Spinal cord (tissue), 10 donors: ENCODE results near the gene SMCO1. TPM values are rescaled to one million over a fixed set of nuclear protein-coding genes. Genes with fewer than 3 reads are reported as not detected.
"Not testable (repeated sequence)": the region's sequence is repeated elsewhere in the genome, so short reads cannot be mapped to it uniquely, and the experiment has no call there.

Experiments used
- DNase-seq, 6 donors: peaks; one replicate each; pipeline versions ENCODE4 v3.0.0 to v3.0.0-alpha.2; 2013 to 2015; ENCODE audit warnings: low spot score in 6 of 6, low read depth in 4 of 6
- H3K27ac ChIP-seq: one replicate; pipeline ENCODE4 v1.5.1; 2013; ENCODE audit warnings: low read depth, low read length, control low read depth
- H3K27me3 ChIP-seq: one replicate; pipeline ENCODE4 v1.6.1; 2013; ENCODE audit warnings: low read length; ENCODE audit not compliant: control insufficient read depth, insufficient read depth
- H3K36me3 ChIP-seq: one replicate; pipeline ENCODE4 v1.6.1; 2013; ENCODE audit warnings: low read length; ENCODE audit not compliant: control insufficient read depth, insufficient read depth
- H3K4me1 ChIP-seq: one replicate; pipeline ENCODE4 v1.6.1; 2013; ENCODE audit warnings: low read length; ENCODE audit not compliant: control insufficient read depth, insufficient read depth
- H3K4me3 ChIP-seq: one replicate; pipeline ENCODE4 v1.5.1; 2013; ENCODE audit warnings: low read depth, low read length, control low read depth
- H3K9me3 ChIP-seq: one replicate; pipeline ENCODE4 v1.6.1; 2013; ENCODE audit warnings: low read length; ENCODE audit not compliant: control insufficient read depth, insufficient read depth
- WGBS: methylation state at CpG from one replicate; pipeline ENCODE4 v1.1.5; 2013; ENCODE audit warnings: missing lambda C conversion rate; ENCODE audit not compliant: insufficient coverage; 5-methylcytosine and 5-hydroxymethylcytosine counted together
- long read RNA-seq, 4 donors: transcript quantifications; one replicate each; lab custom pipeline, GENCODE V29; 2026
- polyA plus RNA-seq, 2 donors: library from polyadenylated mRNA; unstranded; fragments of 120-200 nt; gene quantifications; one replicate each; pipeline ENCODE4 v1.2.1, GENCODE V29; 2013; ENCODE audit not compliant: insufficient read length in 2 of 2
- total RNA-seq, 2 donors: library from RNA; depleted of rRNA in 1 of 2; stranded (reverse); fragments of 120-200 nt in 1 of 2; fragments of >200 nt in 1 of 2; gene quantifications; one replicate each; pipeline versions ENCODE4 v1.2.3 to v1.2.4, GENCODE V29; 2013 to 2014
- donor health status: healthy.

SMCO1 gene, protein sequence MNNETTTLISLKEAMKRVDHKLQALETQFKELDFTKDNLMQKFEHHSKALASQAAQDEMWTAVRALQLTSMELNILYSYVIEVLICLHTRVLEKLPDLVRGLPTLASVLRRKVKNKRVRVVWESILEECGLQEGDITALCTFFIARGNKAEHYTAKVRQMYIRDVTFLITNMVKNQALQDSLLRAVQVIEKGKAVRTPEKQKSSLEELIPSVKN
- total RNA-seq (not detected), polyA plus RNA-seq (under 1 TPM in 1 of 2 donors, not detected in 1; 0.23 TPM)
- long read RNA-seq, donor 1, result 0 reads
- long read RNA-seq, donor 2, result 0 reads
- long read RNA-seq, donor 3, result 0 reads
- long read RNA-seq, donor 4, result 0 reads

- Histone ChIP-seq H3K27me3 (no peaks in the 10 kb centered on the region), H3K4me3 (no peak within 1 kb of the TSS), H3K4me1 (no peaks in the 10 kb centered on the region), H3K36me3 (no peaks in the 10 kb centered on the region), H3K9me3 (peaks cover 20% of the 10 kb centered on the region), H3K27ac (no peak within 1 kb of the TSS)
- no peak for DNase-seq
- 85% methylated on average over 4 of the region's 10 CpGs for WGBS
These were observed at the start of gene SMCO1 for GRCh38 chr3:196514913-196515621. Gene SMCO1, minus strand, starts transcription at chr3:196515346. Its CDS starts 137 bp downstream, at chr3:196515209.

GRCh38 chr3:196563721-196564225 lies 48.6 kb upstream of the SMCO1 start:
- no peak for DNase-seq
- 90% methylated on average over 4 of the region's 9 CpGs for WGBS
- H3K4me1 ChIP-seq, result peaks cover 7% of the 10 kb centered on the region
- H3K27ac ChIP-seq, result no peak overlapping the region
- no peaks in the 10 kb centered on the region for H3K27me3 ChIP-seq
- H3K9me3 ChIP-seq, result no peaks in the 10 kb centered on the region
- peaks cover 9% of the 10 kb centered on the region for H3K36me3 ChIP-seq
- H3K4me3 ChIP-seq, result no peak overlapping the region

DNA sequence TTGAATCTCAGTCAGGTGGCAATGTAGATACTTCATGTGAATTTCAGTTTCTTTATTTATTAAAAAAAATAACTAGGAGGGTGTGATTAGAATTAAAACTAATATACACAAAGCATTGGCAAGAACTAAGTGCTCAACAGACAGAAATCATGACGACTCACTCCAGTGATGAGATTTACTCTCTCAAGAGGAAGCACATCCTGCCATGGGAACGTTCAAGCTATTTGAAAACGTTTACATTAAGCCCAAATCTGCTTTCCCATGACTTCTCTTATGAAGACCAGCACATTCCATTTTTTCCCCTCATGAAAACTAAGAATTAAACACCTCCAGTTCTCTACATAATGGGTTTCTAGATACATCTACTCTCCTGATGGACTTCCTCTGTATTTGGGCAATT lies 44.7 kb upstream of the SMCO1 start:
- Histone ChIP-seq H3K27ac (no peak overlapping the region), H3K4me3 (no peak overlapping the region), H3K4me1 (no peaks in the 10 kb centered on the region), H3K27me3 (no peaks in the 10 kb centered on the region), H3K36me3 (peaks cover 4% of the 10 kb centered on the region), H3K9me3 (no peaks in the 10 kb centered on the region)
- no peak for DNase-seq
- WGBS, result 100% methylated on average over 1 of the region's 3 CpGs

DNA sequence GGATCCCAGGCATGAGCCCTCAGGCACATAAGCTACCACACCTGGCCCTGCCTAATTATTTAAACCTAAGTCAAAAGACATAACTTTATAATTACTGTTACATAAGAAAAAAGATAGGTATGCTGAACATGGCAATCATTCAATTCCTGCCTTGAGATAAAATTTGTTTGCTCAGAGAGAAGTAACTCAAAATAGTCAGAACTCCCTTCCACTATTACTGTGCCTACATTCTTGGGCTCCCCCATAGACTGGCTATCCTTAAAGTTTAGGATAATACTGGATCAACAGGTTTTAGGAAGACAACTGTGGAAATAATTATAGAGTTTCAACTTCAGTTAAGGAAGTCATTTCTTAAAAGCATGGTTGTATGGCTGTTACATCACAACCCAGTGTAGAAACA lies 43.3 kb upstream of the SMCO1 start:
- no peaks in the 10 kb centered on the region for H3K4me1 ChIP-seq
- DNase-seq, result no peak
- no peak overlapping the region for H3K4me3 ChIP-seq
- no peak overlapping the region for H3K27ac ChIP-seq
- H3K36me3 ChIP-seq, result peaks cover 4% of the 10 kb centered on the region
- no peaks in the 10 kb centered on the region for H3K9me3 ChIP-seq
- H3K27me3 ChIP-seq, result no peaks in the 10 kb centered on the region

DNA sequence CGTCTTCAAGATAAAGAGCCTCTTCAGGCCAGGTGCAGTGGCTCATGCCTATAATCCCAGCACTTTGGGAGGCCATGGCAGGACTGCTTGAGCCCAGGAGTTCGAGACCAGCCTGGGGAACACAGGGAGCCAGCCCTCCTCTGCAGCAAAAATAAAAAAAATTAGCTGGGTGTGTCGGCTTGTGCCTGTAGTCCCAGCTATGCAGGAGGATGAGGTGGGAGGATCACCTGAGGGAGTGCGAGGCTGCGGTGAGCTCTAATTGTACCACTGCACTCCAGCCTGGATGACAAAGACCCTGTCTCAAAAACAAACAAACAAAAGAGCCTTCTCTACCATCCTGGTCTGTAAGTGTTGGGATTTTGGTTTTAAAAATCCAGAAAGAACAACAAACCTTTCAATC lies 42.1 kb upstream of the SMCO1 start:
- Histone ChIP-seq H3K27me3 (no peaks in the 10 kb centered on the region), H3K9me3 (no peaks in the 10 kb centered on the region), H3K36me3 (peaks cover 4% of the 10 kb centered on the region), H3K4me1 (no peaks in the 10 kb centered on the region), H3K27ac (no peak overlapping the region), H3K4me3 (no peak overlapping the region)
- WGBS, result 63% methylated on average over 2 of the region's 5 CpGs
- no peak for DNase-seq

GRCh38 chr3:196555295-196555694 lies 40.1 kb upstream of the SMCO1 start:
- DNase-seq, result no peak
- no CpG with 5 or more reads among the region's 3 CpGs for WGBS
- Histone ChIP-seq H3K36me3 (peaks cover 3% of the 10 kb centered on the region), H3K27ac (no peak overlapping the region), H3K27me3 (no peaks in the 10 kb centered on the region), H3K4me3 (no peak overlapping the region), H3K4me1 (no peaks in the 10 kb centered on the region), H3K9me3 (no peaks in the 10 kb centered on the region)

- H3K4me3 ChIP-seq, result no peak overlapping the region
- no peak overlapping the region for H3K27ac ChIP-seq
- H3K4me1 ChIP-seq, result no peaks in the 10 kb centered on the region
- H3K9me3 ChIP-seq, result peaks cover 3% of the 10 kb centered on the region
- no peak for DNase-seq
- WGBS, result 94% methylated on average over 3 of the region's 3 CpGs
- no peaks in the 10 kb centered on the region for H3K36me3 ChIP-seq
- no peaks in the 10 kb centered on the region for H3K27me3 ChIP-seq
These were observed 39.1 kb upstream of the SMCO1 start for GRCh38 chr3:196554205-196554604.

DNA sequence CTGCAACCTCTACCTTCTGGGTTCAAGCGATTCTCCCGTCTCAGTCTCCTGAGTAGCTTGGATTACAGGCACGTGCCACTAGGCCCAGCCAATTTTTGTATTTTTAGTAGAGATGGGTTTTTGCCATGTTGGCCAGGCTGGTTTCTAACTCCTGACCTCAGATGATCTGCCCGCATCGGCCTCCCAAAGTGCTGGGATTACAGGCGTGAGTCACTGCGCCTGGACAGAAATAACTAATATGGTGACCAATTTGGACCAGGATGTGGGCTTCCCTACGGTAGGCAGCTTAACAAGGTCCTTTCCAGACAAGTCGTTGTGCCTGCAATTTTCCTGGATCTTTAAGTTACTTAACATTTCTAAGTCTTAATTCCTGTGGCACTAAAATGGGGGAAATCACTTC lies 38.4 kb upstream of the SMCO1 start:
- Histone ChIP-seq H3K4me1 (no peaks in the 10 kb centered on the region), H3K27me3 (no peaks in the 10 kb centered on the region), H3K4me3 (no peak overlapping the region), H3K36me3 (no peaks in the 10 kb centered on the region), H3K27ac (no peak overlapping the region), H3K9me3 (peaks cover 3% of the 10 kb centered on the region)
- no peak for DNase-seq
- WGBS, result 95% methylated on average over 8 of the region's 9 CpGs

DNA sequence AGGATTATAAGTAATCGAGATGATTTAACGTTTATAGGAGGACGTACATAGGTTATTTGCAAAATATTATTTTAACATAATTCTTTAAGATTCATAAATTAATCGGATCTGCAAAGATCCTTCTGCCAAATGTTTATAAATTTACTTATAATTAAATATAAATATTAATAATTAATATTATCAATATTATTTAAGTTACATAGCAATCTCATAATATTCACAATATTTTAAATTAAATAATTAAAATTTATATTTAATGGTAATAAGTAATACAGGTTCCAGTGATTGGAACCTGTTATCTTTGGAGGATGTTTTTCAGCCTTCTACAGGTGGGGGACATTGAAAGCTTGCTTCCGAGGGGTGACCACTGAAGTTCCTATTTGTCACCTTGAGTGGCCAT lies 37.1 kb upstream of the SMCO1 start:
- Histone ChIP-seq H3K9me3 (peaks cover 3% of the 10 kb centered on the region), H3K4me3 (no peak overlapping the region), H3K36me3 (no peaks in the 10 kb centered on the region), H3K27me3 (no peaks in the 10 kb centered on the region), H3K4me1 (no peaks in the 10 kb centered on the region), H3K27ac (no peak overlapping the region)
- no CpG with 5 or more reads among the region's 5 CpGs for WGBS
- no peak for DNase-seq

GRCh38 chr3:196550172-196550571 lies 35.0 kb upstream of the SMCO1 start:
- H3K4me1 ChIP-seq, H3K27ac ChIP-seq, H3K9me3 ChIP-seq, H3K4me3 ChIP-seq, DNase-seq, H3K36me3 ChIP-seq, H3K27me3 ChIP-seq: not testable (repeated sequence)
- 93% methylated on average over 3 of the region's 3 CpGs for WGBS
